GM18870 (cell line): ENCODE data around the gene SLC3A2.

ENCODE experiments used
- ATAC-seq: cut with Tn5 transposase; IDR thresholded peaks from one replicate; pipeline ENCODE4 v1.9.1; 2021; ENCODE audit warnings: moderate library complexity; ENCODE audit not compliant: unreplicated experiment

The SLC3A2 gene

GRCh38 chr11:62909107-62909894, 28.6 kb downstream of the SLC3A2 start:
- no peak for ATAC-seq

- ATAC-seq, result no peak
These were observed 29.6 kb downstream of the SLC3A2 start for GRCh38 chr11:62910141-62910882.

GRCh38 chr11:62911137-62912130, 30.7 kb downstream of the SLC3A2 start:
- no peak for ATAC-seq

GRCh38 chr11:62912268-62912667, 31.6 kb downstream of the SLC3A2 start:
- ATAC-seq, result no peak

GRCh38 chr11:62914416-62914815, 33.7 kb downstream of the SLC3A2 start:
- no peak for ATAC-seq

GRCh38 chr11:62917906-62918502, 37.3 kb downstream of the SLC3A2 start:
- no peak for ATAC-seq

- no peak for ATAC-seq
These were observed 37.8 kb downstream of the SLC3A2 start for GRCh38 chr11:62918531-62918930.

GRCh38 chr11:62919476-62919875, 38.8 kb downstream of the SLC3A2 start:
- no peak for ATAC-seq

- ATAC-seq, result no peak
These were observed 39.4 kb downstream of the SLC3A2 start for GRCh38 chr11:62919898-62920640.

- ATAC-seq, result no peak
These were observed 40.5 kb downstream of the SLC3A2 start, which contains the start of gene CHRM1 for GRCh38 chr11:62921201-62921572. Gene CHRM1 (minus strand): TSS chr11:62921363. CDS start chr11:62911100, 10,263 bp downstream.

GRCh38 chr11:62921573-62922188, 41.0 kb downstream of the SLC3A2 start:
- ATAC-seq, result no peak

- no peak for ATAC-seq
These were observed 41.5 kb downstream of the SLC3A2 start for GRCh38 chr11:62922189-62922589.

- ATAC-seq, result no peak
These were observed 42.1 kb downstream of the SLC3A2 start for GRCh38 chr11:62922653-62923431.

GRCh38 chr11:62923601-62924411, 43.1 kb downstream of the SLC3A2 start:
- no peak for ATAC-seq

GRCh38 chr11:62925308-62925707, 44.6 kb downstream of the SLC3A2 start:
- no peak for ATAC-seq

- ATAC-seq, result no peak
These were observed 45.3 kb downstream of the SLC3A2 start for GRCh38 chr11:62925745-62926679.
